ENCODE measurements around the gene SPTAN1.

Gene SPTAN1

GRCh38 chr9:128607642-128608350, 55.4 kb downstream of the SPTAN1 start:
- DNase-seq: no peak

GRCh38 chr9:128610897-128611296, 58.5 kb downstream of the SPTAN1 start:
- no peak for DNase-seq

DNA sequence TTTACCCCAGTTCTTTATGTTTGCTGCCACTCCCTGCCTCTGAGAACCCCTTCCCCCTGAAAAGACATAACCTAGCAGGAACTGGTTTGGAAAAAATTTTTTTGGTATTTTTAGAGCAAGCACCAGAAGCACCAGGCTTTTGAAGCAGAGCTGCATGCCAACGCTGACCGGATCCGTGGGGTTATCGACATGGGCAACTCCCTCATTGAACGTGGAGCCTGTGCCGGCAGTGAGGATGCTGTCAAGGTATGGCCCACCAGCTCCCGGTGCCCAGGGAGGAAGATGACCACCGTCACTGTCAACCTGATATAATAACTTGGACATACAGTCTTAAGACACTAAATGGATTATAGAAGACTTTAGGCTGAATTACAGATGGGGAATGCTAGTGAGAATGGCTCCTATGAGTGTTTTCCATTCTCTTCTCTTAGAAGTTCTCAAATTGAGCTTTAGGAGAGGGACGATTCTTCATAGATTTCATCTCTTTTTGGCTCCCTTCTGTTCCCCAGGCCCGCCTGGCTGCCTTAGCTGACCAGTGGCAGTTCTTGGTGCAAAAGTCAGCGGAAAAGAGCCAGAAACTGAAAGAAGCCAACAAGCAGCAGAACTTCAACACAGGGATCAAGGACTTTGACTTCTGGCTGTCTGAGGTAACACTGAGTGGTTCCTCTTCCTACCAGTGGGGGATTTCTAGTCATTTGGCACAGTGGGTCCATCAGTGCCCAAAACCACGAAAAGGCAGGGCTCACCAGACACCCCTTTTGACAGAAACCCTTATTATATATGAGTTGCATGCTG, 59.4 kb downstream of the SPTAN1 start:
- DNase-seq: no peak

- no peak for DNase-seq
Observed at GRCh38 chr9:128614728-128615127, 62.3 kb downstream of the SPTAN1 start.

GRCh38 chr9:128615571-128615970, 63.2 kb downstream of the SPTAN1 start:
- no peak for DNase-seq

DNA sequence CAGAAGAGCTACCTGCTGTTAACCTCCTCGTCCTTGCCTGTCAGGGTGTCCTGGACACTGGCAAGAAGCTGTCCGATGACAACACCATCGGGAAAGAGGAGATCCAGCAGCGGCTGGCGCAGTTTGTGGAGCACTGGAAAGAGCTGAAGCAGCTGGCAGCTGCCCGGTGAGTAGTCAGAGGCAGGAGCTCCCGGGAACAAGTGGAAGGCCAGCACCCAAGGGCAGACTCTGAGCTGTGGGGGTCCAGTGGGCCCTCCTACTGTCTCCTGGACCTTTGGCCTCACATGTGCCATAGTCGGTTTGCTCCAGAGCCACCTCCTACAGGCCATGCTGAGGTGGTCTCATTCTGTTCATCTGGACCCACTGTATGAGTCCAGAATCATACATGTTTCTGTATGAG, 65.6 kb downstream of the SPTAN1 start:
- DNase-seq: no peak

DNA sequence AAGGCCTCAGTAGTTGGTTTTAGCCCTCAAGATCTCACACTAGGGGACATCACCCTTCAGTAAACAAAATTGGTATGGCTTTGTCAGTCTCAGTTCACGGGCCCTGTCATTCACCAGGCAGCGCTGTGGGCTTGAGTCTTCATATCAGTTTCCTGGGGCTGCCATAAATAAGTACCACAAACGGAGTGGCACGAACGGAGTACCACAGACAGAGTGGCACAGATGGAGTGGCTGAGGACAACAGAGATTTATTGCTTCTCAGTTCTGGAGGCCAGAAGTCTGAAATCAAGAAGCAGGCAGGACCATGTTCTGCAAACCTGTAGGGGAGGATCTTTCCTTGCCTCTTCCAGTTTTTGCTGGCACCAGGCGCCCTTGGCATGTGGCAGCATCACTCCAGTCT, 66.7 kb downstream of the SPTAN1 start:
- DNase-seq: no peak

GRCh38 chr9:128619779-128620178, 67.4 kb downstream of the SPTAN1 start:
- DNase-seq: no peak

DNA sequence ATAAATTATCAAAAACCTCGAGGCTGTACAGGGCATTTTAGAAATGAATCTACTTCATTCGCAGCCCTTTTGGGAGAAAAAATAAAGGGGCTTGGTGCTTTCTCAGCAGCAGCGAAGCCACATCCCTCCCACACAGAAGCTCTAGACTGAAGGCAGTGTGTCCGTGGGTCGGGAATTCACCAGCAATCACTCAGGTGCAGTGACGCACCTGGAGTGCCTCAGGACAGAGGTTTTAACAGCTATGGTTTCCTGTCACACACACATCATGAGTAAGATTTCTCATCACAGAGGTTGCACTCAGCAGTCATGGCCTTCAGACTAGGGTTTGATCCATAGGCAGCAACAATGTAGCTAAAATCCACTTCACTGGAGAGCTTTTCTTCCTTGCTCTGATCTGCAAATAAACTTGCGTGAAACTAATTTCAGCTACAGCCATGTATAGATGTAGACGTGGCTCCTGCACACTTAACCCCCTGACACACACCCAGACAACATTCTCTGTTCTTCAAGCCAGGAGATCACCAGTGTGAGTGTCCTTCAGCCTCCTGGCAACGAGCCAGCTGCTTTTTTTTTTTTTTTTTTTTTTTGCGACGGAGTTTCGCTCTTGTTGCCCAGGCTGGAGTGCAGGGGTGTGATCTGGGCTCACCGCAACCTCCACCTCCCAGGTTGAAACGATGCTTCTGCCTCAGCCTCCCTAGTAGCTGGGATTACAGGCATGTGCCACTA, 69.5 kb downstream of the SPTAN1 start:
- no peak for DNase-seq

GRCh38 chr9:128624566-128624965, 72.2 kb downstream of the SPTAN1 start:
- DNase-seq: no peak

GRCh38 chr9:128625391-128626146, 73.2 kb downstream of the SPTAN1 start:
- DNase-seq: no peak

GRCh38 chr9:128626181-128626580, 73.8 kb downstream of the SPTAN1 start:
- no peak for DNase-seq

- DNase-seq: no peak
Observed at GRCh38 chr9:128627127-128627715, 74.8 kb downstream of the SPTAN1 start.

GRCh38 chr9:128627906-128628305, 75.5 kb downstream of the SPTAN1 start:
- DNase-seq: no peak

- DNase-seq: no peak
Observed at GRCh38 chr9:128628471-128629048, 76.2 kb downstream of the SPTAN1 start.

DNA sequence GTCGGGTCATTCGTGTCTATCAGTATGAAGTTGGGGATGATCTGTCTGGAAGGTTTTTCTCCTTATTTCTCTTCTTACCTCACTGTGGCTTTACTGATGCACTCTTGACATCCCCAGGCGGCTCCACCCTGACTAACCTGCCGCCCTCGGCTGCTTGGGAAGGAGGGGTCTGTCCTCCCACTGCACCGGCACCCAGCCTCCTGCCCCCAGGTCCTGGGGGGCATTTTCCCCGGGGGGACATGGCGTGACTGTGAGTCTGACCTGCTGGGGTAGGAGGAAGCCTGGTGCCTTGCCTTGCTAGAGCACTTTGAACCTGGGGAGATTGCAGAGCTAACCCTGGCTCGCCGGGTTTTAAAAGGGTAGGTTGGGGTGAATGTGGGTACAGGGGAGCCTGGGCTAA, 76.7 kb downstream of the SPTAN1 start:
- no peak for DNase-seq

GRCh38 chr9:128629852-128630545, 77.6 kb downstream of the SPTAN1 start:
- no peak for DNase-seq

DNA sequence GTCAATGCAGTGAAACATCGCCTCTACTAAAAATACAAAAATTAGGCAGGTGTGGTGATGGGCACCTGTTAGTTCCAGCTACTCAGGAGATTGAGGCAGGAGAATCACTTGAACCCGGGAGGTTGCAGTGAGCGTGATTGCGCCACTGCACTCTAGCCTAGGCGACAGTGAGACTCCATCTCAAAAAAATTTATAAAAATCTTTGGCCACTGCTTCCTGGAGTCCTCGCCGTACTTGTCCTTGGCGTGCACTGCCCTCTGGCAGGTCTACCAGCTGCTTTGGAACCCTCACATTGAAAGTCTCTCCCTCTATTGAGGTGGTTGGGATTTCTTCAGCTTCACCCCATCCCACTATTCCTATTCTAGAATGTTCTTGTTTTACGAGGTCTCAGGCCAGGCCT, 79.2 kb downstream of the SPTAN1 start:
- DNase-seq: no peak

DNA sequence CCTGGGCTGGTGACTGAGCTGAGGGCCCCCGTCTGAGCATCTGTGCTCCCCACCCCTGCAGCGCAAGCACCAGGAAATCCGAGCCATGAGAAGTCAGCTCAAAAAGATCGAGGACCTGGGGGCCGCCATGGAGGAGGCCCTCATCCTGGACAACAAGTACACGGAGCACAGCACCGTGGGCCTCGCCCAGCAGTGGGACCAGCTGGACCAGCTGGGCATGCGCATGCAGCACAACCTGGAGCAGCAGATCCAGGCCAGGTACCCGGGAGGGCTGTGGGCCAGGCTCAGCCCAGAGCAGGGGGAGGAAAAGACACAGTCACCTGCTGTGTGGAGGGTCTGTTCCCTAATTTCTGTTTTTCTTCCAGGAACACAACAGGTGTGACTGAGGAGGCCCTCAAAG, 79.7 kb downstream of the SPTAN1 start:
- no peak for DNase-seq

- DNase-seq: no peak
Observed at GRCh38 chr9:128632486-128632885, 80.1 kb downstream of the SPTAN1 start.

DNA sequence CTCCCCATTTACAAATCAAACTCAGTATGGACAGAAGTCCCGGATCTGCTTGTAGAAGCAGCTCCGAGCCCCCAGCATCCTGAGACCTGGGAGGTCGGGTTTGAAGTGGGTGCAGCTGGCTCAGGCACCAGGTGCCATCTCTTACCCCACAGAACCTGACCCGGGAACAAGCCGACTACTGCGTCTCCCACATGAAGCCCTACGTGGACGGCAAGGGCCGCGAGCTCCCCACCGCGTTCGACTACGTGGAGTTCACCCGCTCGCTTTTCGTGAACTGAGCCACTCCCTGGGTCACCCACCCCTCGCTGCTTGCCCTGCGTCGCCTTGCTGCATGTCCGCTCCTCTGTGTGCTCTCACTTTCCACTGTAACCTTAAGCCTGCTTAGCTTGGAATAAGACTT, 80.7 kb downstream of the SPTAN1 start:
- DNase-seq: no peak

GRCh38 chr9:128633601-128634000, 81.2 kb downstream of the SPTAN1 start:
- DNase-seq: no peak
